Skeletal muscle satellite cell (primary cell): ENCODE data around the gene ABCB11. TPM values are rescaled to one million over a fixed set of nuclear protein-coding genes. Genes with fewer than 3 reads are reported as not detected.

Experiments used
- H3K27me3 ChIP-seq: 2 replicates; pipeline ENCODE4 v1.7.0; 2013; ENCODE audit warnings: low read length; ENCODE audit not compliant: control insufficient read depth, insufficient read depth
- H3K36me3 ChIP-seq: 2 replicates; pipeline ENCODE4 v1.7.0; 2013; ENCODE audit warnings: mild to moderate bottlenecking, control low read depth, low read length; ENCODE audit not compliant: insufficient read depth
- H3K4me1 ChIP-seq: 2 replicates; pipeline ENCODE4 v1.7.0; 2013; ENCODE audit warnings: low read length; ENCODE audit not compliant: control insufficient read depth, insufficient read depth
- H3K4me2 ChIP-seq: 2 replicates; pipeline ENCODE4 v1.7.0; 2013; ENCODE audit warnings: mild to moderate bottlenecking, low read length
- H3K4me3 ChIP-seq: 2 replicates; pipeline ENCODE4 v1.7.0; 2013; ENCODE audit warnings: low read length
- H3K9ac ChIP-seq: 2 replicates; pipeline ENCODE4 v1.7.0; 2013; ENCODE audit warnings: mild to moderate bottlenecking, low read depth, low read length, moderate library complexity
- H3K9me3 ChIP-seq: replicated peaks from 2 replicates; pipeline ENCODE4 v1.7.0; 2013; ENCODE audit warnings: mild to moderate bottlenecking, control low read depth, low read length
- total RNA-seq: library from RNA; depleted of rRNA; stranded (reverse); fragments of >200 nt; gene quantifications from 2 replicates; pipeline ENCODE4 v1.2.3, GENCODE V29; 2012; rRNA removed

ABCB11 gene
- total RNA-seq: not detected in 2 replicates

DNA sequence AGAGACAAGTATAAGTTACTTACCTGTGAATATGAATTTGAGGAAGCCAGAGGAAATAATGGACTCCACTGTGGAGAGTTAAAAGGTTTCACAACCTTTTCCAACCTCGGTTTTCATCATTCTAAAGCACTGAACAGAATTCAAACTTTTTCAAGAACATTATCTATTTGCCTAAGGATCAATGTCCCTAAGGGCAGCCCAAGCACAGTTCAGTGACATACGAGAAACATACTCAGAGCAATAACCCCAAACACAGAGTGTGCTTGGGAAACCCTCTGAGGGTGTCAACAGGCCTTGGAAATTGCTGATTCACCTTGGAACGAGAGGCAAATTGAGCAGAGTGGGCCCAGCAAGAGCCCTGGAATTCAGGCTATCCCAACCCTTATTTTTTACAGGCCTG, at the start of gene ABCB11:
ABCB11 (minus strand) TSS at position 123 of the 400 bp plus-strand sequence. CDS start 13,199 bp downstream, outside the sequence.
- H3K36me3 ChIP-seq: no peaks in the 10 kb centered on the region
- H3K4me2 ChIP-seq: no peak within 1 kb of the TSS
- no peaks in the 10 kb centered on the region for H3K27me3 ChIP-seq
- H3K9ac ChIP-seq: no peak within 1 kb of the TSS
- H3K4me3 ChIP-seq: no peak within 1 kb of the TSS
- no peaks in the 10 kb centered on the region for H3K9me3 ChIP-seq
- peaks cover 1% of the 10 kb centered on the region for H3K4me1 ChIP-seq

DNA sequence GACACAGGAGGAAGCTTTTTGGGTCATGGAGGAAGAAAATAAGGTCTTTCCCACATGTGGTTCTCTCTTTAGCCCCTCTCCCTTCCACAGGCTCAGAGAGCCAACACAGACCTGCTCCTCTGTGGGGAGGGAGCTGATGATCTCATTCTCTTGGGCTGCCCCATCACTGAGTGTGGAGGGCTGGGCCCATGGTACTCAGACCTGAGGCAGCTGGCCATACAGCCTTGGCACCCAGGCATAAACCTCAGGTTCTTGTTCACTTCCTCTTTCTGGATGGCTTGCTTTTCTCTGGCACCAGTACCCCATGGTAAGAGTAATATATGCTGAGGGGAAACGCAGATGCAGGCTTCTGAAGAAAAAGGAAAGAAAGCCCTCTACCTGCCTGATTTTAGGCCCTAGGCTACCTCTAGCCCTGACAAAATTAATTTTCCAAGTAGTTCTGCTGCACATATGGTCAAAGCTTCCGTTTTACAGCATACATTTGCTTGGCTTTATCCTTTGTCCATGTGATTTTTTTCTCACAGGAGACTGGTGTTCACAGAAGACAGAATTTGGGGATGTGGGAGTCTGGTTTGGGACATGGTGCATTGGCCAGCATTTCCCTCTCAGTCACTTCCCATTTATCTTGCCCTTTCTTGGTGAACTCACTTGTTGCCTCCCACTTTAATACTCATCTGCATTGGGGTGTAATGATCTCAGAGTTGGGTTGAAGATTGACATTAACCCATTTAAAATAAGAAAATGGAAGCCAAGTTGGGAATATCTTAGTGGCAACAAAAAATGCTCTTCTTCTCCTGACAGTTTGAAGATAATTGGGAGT, 49.3 kb upstream of the ABCB11 start:
- H3K9ac ChIP-seq: no peak overlapping the region
- H3K4me2 ChIP-seq: no peak overlapping the region
- peaks cover 17% of the 10 kb centered on the region for H3K4me1 ChIP-seq
- no peaks in the 10 kb centered on the region for H3K9me3 ChIP-seq
- H3K36me3 ChIP-seq: no peaks in the 10 kb centered on the region
- H3K4me3 ChIP-seq: no peak overlapping the region
- no peaks in the 10 kb centered on the region for H3K27me3 ChIP-seq

DNA sequence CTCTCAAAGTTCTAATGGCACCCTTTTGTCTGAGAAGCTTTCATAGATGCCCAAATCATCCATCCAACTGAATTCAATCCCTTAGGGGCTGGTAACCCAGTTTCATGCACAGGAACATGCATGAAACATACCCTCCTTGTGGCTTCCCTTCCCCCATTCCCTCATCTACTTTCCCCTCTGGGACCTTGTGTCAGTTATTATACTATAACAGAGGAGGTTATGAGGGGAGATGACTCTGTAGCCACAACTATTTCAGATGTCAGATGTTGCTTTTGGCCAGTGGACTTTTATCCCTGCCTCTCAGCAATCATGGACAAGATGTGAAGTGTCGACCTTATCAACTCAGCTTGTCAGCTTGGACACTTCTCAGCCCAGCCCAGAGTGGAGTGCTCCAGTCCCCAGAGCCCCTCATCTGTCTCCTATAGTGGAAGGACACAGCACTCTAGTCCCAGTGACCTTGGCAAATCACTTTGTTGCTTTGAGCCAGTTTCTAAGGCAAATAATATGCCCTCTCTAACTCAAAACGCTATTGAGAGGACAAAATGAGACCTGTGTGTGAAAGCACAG, 46.6 kb upstream of the ABCB11 start:
- no peaks in the 10 kb centered on the region for H3K36me3 ChIP-seq
- no peak overlapping the region for H3K4me3 ChIP-seq
- peak overlapping the region; percentile 22 for H3K4me2 ChIP-seq

DNA sequence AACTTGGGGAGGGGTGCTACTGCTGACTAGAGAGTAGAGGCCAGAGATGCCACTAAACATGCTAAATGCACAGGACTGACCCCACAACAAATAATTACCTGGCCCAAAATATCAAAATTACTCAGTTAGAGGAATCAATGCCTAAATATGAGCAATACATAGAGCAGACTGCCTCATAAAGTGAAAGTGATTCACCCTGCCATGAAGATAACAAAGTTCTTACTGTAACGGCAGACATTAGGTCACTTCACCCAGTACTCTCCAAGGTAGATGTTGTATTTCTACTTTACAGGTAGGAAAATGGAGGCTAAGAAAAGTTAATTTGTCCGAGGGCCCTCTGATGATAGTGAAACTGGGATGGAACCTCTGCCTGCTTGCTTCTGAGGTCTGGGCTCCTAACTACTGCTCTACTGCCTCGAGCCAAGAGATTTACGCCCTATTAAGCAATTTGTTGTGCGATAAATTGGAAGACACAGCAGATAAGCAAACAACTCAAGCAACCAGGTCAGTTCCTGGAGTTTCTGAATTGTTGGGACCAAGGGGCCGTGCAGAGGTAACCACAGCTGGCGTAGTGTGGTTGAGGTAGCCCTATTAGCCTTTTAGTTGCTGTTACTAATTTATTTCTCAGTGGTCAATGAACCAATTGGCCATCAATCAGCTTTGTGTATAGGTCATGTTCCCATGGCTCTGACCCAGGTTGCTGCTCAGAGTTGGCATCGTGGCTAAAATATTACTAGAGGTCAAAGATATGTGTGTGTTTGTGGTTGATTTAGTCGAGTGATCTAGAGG, 43.0 kb upstream of the ABCB11 start:
- no peaks in the 10 kb centered on the region for H3K36me3 ChIP-seq
- no peaks in the 10 kb centered on the region for H3K9me3 ChIP-seq
- peaks cover 31% of the 10 kb centered on the region for H3K4me1 ChIP-seq
- H3K4me3 ChIP-seq: no peak overlapping the region
- H3K9ac ChIP-seq: no peak overlapping the region
- H3K27me3 ChIP-seq: no peaks in the 10 kb centered on the region
- H3K4me2 ChIP-seq: peak overlapping the region; percentile 14

More for the DNA sequence above, 46.6 kb upstream of the ABCB11 start:
- Histone ChIP-seq H3K9ac (no peak overlapping the region), H3K27me3 (no peaks in the 10 kb centered on the region), H3K9me3 (no peaks in the 10 kb centered on the region), H3K4me1 (peaks cover 24% of the 10 kb centered on the region)

DNA sequence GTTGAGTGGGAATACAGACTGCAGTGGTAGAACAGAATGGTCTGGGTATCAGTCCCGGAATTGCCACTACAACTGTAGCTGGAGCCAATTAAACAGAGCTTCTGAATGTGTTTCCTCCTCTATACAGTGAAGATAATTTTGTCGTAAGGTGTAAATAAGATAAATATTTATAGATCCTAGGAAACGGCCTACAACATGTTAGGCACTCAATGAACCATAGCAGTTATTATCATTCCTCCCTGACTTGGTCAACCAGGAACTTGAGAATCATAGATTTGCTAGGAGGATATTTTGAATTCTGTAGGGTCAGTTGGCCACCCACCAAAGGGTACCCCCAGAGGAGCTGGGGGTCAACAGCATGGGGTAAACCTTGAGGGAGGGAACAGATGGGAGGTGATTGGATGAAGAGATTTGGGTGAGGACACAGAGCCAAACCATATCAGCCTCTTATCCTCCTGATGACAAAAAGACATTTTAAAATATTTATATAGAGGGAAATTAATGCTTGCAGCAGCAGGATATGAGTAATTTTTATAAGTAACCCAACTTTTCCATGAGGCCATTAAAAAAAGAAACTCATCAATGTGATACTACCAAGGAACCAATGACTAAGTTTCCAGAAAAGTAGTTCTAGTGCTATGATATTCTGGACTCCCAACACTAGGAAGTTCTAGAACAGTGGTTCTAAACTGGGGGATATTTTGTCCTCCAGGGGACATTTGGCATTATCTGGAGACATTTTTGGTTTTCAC, 42.3 kb upstream of the ABCB11 start:
- no peaks in the 10 kb centered on the region for H3K9me3 ChIP-seq
- H3K9ac ChIP-seq: no peak overlapping the region
- peaks cover 37% of the 10 kb centered on the region for H3K4me1 ChIP-seq
- no peaks in the 10 kb centered on the region for H3K27me3 ChIP-seq
- no peak overlapping the region for H3K4me3 ChIP-seq
- no peaks in the 10 kb centered on the region for H3K36me3 ChIP-seq
- H3K4me2 ChIP-seq: no peak overlapping the region

DNA sequence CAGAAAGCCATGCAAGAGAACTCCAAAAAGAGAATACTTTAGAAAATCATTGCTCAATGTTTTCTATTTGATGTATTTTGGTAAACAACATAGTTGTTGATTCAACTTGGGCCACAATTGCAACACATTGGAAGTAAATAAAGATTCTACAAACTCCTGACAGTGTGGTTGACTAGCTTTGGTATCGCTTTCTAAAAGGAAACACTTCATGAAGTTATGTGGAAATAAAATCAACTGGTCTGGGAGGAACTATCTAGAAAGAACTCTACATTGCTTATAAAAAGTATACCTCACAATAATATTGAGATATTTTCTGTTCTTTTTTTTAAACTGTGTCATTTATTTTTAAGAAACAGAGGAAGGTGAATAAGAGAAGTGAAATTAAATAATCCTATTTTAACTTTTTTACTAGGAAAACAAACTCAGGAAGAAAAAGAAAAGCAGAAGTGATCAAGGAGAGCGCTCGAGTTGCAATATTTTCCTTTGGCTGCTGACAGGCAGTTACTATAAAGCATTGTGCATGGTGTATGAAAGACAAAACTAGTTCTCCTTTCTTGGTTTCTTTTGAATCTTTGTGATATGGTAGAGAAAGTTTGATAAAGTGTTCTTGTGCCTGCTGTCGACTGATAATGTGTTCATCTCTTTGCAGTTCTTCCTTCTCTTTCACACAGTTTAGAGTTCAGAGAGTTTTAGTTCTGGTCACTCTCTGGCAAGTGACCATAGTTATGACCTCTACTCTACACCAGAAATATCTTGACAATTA, 41.2 kb upstream of the ABCB11 start:
- Histone ChIP-seq H3K36me3 (no peaks in the 10 kb centered on the region), H3K4me1 (peaks cover 28% of the 10 kb centered on the region), H3K9me3 (no peaks in the 10 kb centered on the region), H3K4me2 (no peak overlapping the region), H3K27me3 (no peaks in the 10 kb centered on the region), H3K9ac (no peak overlapping the region), H3K4me3 (no peak overlapping the region)

DNA sequence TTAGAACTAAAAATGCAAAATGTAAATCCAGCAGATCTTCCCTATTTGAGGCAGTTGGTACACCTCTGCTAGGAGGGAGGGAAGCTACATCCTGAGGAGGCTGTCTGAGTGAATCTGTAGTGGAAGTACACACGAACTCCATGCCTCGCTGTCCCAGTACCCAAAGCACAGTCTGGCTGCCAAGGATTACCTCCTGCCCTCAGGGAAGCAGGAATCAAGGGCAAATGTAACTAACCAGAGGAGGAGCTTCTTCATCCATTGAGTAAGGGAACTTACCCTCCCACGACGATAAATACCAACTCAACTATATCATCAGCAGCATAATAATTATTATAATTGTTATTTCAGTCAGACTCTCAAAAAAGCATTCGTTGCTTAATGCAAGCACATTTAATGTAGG, 40.3 kb upstream of the ABCB11 start:
- peaks cover 27% of the 10 kb centered on the region for H3K4me1 ChIP-seq
- H3K4me2 ChIP-seq: no peak overlapping the region
- H3K9ac ChIP-seq: no peak overlapping the region
- H3K9me3 ChIP-seq: no peaks in the 10 kb centered on the region
- H3K36me3 ChIP-seq: no peaks in the 10 kb centered on the region
- H3K27me3 ChIP-seq: no peaks in the 10 kb centered on the region
- H3K4me3 ChIP-seq: no peak overlapping the region

DNA sequence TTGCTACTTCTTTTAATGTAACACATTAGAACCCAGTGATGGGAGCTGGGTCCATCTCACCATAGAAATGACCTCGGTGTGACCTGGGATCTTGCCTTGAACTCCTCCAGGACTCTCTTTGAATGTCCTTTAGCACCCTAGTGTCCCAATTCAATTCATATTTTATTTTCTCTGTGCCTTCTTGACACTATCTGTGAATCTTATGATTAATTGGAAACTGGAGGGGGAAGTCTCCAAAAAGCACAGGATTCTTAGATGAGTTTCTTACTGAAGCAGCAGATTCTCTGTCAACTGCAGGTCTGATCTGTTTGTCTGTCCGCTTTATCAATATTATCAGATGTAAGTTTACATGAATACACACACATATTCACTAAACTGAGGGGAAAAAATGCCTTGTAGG, 38.7 kb upstream of the ABCB11 start:
- no peaks in the 10 kb centered on the region for H3K9me3 ChIP-seq
- no peaks in the 10 kb centered on the region for H3K27me3 ChIP-seq
- H3K9ac ChIP-seq: peak overlapping the region; percentile 6

DNA sequence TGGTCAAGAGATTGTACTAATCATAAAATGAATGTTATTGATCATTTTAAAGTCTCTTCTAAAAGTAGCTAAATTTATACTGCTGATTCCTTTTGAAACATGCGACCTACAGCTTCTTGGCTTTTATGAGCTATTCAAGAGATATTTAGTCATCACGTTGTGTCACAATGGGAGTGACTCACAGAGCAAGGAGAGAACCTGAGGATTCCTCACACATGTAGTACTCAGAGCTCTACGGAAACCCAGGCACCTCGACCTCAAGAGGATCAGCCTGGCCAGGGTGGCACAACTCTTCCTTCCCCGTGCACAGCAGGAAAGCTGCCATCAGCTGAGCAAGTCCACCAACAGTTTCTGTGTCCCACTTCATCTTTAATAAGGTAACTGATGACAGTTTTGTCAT, 38.2 kb upstream of the ABCB11 start, which contains the start of gene DHRS9:
DHRS9 (plus strand) TSS at position 223 of the 400 bp plus-strand sequence. CDS start 12,019 bp downstream, outside the sequence.
- Histone ChIP-seq H3K9me3 (no peaks in the 10 kb centered on the region), H3K4me2 (peak within 1 kb of the TSS; percentile 40), H3K9ac (peak within 1 kb of the TSS; percentile 6), H3K36me3 (no peaks in the 10 kb centered on the region), H3K27me3 (no peaks in the 10 kb centered on the region), H3K4me1 (peaks cover 27% of the 10 kb centered on the region), H3K4me3 (peak within 1 kb of the TSS; percentile 37)

More for the DNA sequence above, 38.7 kb upstream of the ABCB11 start:
- H3K4me1 ChIP-seq: peaks cover 27% of the 10 kb centered on the region
- H3K36me3 ChIP-seq: no peaks in the 10 kb centered on the region
- peak overlapping the region; percentile 37 for H3K4me3 ChIP-seq
- H3K4me2 ChIP-seq: peak overlapping the region; percentile 40

DNA sequence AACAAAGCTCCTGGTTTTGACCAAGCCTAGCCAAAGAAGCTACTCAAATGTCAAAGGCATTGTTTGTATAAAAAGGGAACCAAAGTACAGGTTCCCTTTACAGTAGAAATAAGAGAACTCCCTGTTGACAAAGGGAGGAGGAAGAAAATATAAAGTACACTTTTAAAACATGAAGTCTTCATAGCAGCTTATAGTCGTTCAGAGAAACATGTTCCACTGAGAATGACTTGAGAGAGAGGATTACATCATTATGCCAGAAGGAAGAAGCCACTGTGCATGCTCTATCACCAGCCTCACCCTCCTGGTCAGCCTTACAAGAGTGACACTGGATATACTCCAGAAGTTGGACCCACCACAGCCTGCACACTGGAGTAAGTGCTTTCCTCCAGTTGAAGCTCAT, 35.8 kb upstream of the ABCB11 start:
- no peak overlapping the region for H3K4me2 ChIP-seq

More for the DNA sequence above, 35.8 kb upstream of the ABCB11 start:
- Histone ChIP-seq H3K9me3 (no peaks in the 10 kb centered on the region), H3K27me3 (no peaks in the 10 kb centered on the region), H3K4me3 (no peak overlapping the region), H3K9ac (no peak overlapping the region), H3K36me3 (no peaks in the 10 kb centered on the region), H3K4me1 (peaks cover 20% of the 10 kb centered on the region)
